ENCODE measurements around the gene FBRSL1. TPM values are rescaled to one million over a fixed set of nuclear protein-coding genes. Genes with fewer than 3 reads are reported as not detected.

Gene FBRSL1
- total and polyA plus RNA-seq, 2 donors (not counting 3 experiments of a cell fraction or from before 2014, with no cell fraction given) = 19.3 to 79.8 TPM

- Histone ChIP-seq H3K4me3 (replicated peaks in 1 of 3; ENCODE audit: insufficient read depth in 1 of 3, low read depth in 1 of 3, low read length in 3 of 3) (no peak overlapping the region), H3K4me1 (ENCODE audit: control insufficient read depth, extremely low read depth, insufficient read depth, low read length) (no peaks in the 10 kb centered on the region), H3K9me1 (replicated peaks; ENCODE audit: control insufficient read depth, extremely low read depth, insufficient read depth, low read length) (no peaks in the 10 kb centered on the region), H3K36me3 (ENCODE audit: control insufficient read depth in 2 of 2, extremely low read depth in 1 of 2, insufficient read depth in 2 of 2, low read length in 2 of 2) (no peaks in the 10 kb centered on the region), H3K9me3 (replicated peaks; ENCODE audit: control insufficient read depth, insufficient read depth, low read length) (no peaks in the 10 kb centered on the region), H2AFZ (ENCODE audit: low read depth, low read length) (no peak overlapping the region), H3K9ac (replicated peaks; ENCODE audit: extremely low read depth, insufficient read depth, low read length) (no peak overlapping the region), H3K4me2 (ENCODE audit: insufficient read depth, low read length) (no peak overlapping the region), H3K79me2 (ENCODE audit: control insufficient read depth, insufficient read depth, low read length) (no peaks in the 10 kb centered on the region), H3K27me3 (ENCODE audit: control insufficient read depth in 2 of 2, insufficient read depth in 2 of 2, low read length in 2 of 2) (no peaks in the 10 kb centered on the region), H3K27ac (ENCODE audit: insufficient read depth, low read depth, low read length) (no peak overlapping the region), H4K20me1 (replicated peaks; ENCODE audit: control insufficient read depth, extremely low read depth, insufficient read depth, low read length) (no peaks in the 10 kb centered on the region)
- BruUV-seq (replicated peaks) = no TSS peak
- dilution Hi-C loops (cut with MboI; ENCODE audit: extremely low pct_ligation_motif_present, low sequenced_read_pairs) (no loop called here), intact Hi-C loops (cut with micrococcal nuclease) (no loop called here)
- POLR2A ChIA-PET = no interaction called here
- CTCF ChIA-PET = no interaction called here
- no peak for DNase-seq (ENCODE audit: low read depth, low spot score)
- TF ChIP-seq GATA2 (IDR thresholded peaks at IDR 0.05; ENCODE audit: insufficient read depth, insufficient read length, low read depth, low read length) (no peak), FOS (IDR thresholded peaks at IDR 0.05; ENCODE audit: borderline replicate concordance, insufficient read depth, low read length) (no peak), MYC (IDR thresholded peaks at IDR 0.05; ENCODE audit: low read depth, low read length) (no peak), EZH2 (IDR thresholded peaks at IDR 0.05; ENCODE audit: borderline replicate concordance, low read depth, low read length, severe bottlenecking) (no peak), CTCF (IDR thresholded peaks at IDR 0.05; ENCODE audit: extremely low read depth in 1 of 2, insufficient read depth in 1 of 2, low read depth in 1 of 2, low read length in 2 of 2) (no peak), POLR2AphosphoS5 (IDR thresholded peaks at IDR 0.05; ENCODE audit: insufficient read depth, low read depth, low read length) (no peak), POLR2A (IDR thresholded peaks at IDR 0.05; ENCODE audit: low read depth, low read length) (no peak), JUN (IDR thresholded peaks at IDR 0.05; ENCODE audit: borderline replicate concordance, insufficient read depth, insufficient read length, low read depth) (no peak), MAX (IDR thresholded peaks at IDR 0.05; ENCODE audit: insufficient read depth, insufficient read length) (no peak)
- no peak for FAIRE-seq
These were observed 38.1 kb upstream of the FBRSL1 start for GRCh38 chr12:132451836-132452195.
